GM18498 (cell line): ENCODE results near the gene NRIP1.

Experiments used
- ATAC-seq: cut with Tn5 transposase; IDR thresholded peaks from one replicate; pipeline ENCODE4 v1.9.1; 2021; ENCODE audit warnings: mild to moderate bottlenecking, moderate library complexity; ENCODE audit not compliant: unreplicated experiment

NRIP1 gene

DNA sequence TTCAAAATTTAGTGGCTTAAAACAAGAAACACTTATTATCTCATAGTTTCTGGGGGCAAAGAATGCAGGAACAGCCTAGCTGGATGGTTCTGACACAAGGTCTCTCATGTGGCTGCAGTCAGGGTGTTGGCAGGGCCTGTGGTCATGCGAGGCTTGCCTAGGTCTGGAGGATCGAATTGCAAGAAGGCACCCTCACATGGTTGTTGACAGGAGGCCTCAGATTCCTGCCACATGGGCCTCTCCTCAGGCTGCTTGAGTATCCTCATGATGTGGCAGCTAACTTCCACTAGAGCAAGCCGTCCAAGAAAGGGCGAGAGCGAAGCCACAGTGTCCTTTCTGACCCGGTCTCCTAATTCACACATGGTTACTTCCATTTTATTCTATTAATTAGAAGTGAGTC, 6.2 kb upstream of the NRIP1 start:
- ATAC-seq = no peak

DNA sequence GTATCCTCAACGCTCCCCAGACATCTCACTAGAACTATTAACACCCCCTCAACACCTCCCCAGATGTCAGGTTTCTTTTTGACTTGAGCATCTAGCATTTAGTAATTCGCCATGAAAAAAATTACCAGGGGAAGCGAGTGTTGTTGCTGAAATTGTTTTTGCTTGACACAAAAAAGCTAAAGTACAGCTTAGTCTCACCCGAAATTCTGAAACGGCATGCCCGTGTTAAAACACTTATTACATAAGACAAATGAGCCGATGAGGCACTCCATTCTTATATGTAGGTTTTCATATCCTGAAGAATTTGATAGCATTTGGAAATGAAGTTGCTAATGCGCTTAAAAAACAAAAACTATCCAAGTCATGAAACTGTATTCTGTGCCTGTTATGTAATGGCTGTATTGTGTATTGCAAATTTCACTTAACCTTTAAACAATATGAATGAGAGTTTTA, 1.3 kb upstream of the NRIP1 start:
- no peak for ATAC-seq

DNA sequence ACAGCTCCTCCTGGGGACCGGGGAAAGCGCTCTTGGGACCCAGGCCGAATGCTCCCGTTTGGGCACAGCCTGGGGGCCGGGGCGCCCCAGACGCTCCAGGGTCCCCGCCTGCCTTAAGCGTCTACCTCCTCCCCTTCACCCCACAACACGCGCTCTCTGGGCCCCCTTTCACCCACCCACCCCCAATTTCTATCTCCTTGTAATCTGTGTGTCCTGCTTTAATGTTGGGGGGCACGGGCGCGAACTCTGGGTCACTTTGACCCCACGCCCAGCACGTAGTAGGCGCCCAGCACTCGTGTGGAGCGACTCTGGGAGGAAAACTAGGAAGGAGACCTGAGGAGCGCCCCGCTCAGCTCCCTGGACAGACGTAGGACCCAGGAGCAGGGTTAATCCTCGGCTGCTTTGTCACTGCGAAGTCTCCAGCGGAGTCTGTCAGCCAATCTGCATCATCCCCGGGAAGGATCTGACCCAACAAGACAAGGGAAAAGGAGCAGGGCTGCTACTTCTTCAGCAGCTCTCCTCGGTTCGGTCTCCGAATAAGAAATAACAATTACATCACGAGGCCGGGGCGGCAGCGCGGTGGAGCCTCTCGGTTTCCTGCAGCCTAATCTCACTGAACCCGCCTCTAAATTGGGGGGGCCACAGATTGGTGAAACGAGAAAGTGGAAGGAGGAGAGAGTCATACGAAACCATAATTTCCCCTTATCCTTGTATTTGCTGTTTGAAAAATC, 757 bp upstream of the NRIP1 start:
- peak; percentile 23 for ATAC-seq

DNA sequence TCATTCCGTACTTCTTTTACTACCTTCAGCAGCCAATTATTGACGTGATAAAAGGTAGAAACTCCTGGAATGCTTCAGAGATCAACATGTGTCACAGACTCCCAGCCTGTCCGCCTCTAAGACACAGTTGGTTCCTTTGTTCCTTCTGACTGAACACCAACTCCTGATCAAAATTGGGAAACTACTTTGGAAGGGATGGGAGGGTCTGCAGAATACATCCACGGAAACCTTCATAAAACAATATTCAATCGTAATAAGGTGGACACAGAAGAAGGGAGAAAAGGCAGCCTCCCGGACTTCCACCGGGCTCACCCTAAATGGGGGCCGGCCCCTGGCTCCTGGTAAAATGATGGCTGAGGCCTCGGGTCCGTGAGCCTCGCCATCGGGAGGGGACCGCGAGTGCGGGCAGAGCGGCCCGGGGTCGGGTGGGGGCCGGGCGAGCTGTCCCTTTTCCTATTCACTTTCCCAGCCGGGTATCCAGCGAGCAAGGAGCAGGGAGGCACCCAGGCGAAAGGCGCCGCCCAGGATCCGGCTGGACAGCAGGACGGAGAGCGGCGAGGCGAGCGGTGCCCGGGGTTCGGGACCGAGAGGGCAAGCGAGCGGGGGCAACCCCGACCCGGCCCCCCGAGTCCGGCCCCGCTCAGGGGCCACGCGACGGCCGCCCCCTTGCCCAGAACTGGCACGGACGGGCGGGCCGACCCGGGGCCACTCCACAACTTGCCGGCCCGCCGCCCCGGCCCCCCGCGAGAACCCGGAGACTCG, 805 bp downstream of the NRIP1 start:
- ATAC-seq = peak; percentile 3

DNA sequence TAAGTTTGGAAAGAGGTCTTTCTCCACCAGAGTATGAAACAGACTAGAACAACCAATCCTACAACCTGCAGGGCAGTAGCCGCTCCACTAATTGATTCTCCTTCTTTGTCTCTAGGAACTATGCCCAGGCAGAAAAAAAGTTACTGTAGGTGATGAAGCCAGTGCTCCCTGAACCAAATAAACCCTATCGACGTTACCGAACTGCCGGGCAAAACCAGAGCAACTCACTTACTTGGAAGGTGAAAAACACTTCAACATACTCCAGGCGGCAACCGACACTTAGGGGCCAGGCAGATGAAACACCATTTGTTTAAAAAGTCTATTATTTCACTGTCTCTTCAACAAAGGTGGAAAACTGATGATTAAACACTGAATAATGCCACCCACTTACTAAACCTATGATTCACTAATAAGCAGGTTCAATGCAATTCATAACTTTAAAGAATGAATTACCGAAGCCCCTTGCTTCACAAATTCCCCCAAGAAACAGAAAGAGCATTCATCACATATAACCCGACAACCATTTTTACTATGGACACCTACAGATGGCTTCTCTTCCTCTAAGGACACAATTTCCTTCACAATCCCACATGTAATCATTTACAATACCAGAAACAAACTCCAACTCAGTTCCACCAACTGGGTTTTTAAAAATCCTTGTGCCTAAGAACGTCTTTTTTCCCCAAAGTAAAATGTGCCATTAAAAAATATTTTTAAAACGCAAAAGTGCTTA, 1.6 kb downstream of the NRIP1 start:
- no peak for ATAC-seq

DNA sequence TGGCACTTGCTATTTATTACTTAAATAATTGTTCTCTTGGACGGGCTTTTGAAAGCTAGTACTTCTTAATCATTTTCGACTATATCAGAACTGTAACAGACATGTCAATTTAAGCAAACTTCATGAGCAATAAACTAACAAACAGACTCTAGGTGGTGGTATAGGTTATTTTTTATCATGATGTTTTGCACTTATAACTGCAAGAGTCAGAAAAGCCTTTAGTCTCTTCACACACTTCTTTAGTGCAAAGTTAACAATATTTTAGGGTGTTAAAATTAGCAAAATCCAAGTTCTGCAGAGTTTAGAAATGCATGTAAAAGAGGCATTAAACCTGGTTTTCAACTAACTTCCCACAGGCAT, 2.2 kb downstream of the NRIP1 start:
- ATAC-seq = no peak

DNA sequence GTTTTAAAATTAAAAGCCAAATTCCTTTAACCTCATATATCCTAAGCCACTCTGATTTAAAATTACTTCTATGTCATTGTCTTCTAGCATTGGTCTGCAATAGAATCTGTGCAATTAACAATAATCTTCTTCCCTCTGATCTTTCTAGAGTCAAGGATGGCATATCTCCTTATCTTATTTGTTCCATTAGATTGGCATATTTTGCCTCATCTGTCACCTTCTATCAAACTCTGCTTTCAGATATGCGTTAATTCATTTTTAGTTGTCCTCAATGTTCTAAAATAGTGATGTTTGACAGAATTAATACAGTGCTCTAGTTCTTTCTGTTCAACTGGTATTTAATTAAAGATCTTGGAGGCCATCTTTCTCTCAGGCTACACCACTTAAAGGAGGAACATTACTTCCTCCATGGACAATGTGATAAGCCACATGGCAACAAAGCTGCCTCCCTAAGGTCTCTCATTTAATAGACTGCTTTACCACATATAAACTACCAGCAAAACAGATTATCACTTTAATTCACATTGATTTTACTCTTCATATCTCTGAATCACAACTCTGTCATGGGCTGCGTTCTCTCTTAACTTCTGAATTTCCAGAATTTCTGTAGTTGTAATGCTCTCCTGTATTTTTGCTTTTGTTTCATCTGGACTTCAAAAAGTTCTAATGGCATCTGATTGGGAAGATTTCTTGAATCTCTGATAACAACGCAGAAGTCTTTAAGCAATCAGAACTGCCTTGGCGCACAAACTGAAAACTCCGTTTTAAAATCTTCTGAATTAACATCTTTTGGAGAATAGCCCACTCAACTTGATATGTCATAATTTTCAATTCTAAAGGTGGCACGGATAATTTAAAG, 2.8 kb downstream of the NRIP1 start:
- no peak for ATAC-seq

DNA sequence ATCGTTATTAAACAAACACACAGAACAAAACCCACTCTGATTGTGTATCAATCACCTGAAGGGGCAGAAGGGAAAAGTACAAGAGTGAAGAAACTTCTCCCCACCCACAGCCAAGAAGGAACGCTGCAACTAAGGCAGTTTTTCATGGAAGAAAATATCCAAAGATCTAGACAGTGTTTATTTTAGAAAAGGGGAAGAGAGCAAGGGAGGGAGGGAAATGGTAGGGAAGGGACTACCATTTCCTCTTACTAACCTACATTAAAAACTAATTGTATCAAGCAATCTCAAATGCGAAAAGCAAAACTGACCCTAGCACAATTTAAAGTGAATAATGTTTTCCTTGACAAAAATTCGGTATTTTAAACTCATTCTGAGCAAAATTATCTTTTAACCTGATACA, 3.5 kb downstream of the NRIP1 start:
- ATAC-seq = no peak

DNA sequence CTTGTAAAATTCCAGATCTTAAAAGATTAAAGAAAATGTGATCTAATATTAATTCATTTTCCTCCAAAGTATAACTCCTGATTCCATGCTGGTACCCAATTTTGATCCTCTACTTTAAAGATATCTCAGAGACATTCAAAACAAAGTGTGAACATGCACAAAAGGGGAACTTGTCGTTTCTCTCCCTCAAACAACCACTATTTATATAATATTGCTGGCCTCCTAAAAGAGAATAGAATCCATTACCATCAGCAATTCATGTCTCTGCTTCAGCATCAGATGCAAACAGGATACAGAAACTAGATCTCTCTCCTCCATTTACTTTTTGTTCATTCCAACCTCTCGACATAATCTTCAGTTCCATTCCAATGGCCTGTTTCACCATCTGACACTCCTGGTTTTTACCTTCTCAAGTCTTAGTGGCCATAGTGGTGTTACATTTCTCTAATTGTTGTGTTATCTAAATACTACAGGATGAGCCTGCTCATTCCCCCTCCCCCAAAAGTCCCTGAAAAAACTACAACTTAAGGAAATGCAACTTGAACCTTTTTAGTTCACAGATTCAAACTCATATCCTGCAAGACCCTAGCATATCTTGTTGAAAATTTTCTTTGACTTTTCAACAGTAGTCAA, 4.1 kb downstream of the NRIP1 start:
- no peak for ATAC-seq

DNA sequence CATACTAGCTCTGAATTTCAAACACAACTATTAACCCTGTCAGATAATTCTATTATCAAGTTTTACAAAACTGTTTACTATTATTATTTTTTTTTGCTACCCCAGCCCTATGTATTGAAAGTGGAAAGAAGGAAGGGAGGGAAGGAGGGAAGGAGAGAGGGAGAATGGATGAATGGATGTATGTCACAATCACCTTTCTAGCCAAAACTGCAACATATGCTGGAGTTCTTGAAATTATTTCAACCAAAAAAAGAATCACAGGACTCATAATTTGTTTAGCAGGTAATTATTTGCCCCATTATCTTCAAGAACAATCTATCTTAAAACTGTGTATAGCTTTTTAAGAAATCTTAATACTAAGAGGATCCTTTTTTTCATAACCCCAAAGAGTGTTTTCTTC, 5.4 kb downstream of the NRIP1 start:
- ATAC-seq = no peak

DNA sequence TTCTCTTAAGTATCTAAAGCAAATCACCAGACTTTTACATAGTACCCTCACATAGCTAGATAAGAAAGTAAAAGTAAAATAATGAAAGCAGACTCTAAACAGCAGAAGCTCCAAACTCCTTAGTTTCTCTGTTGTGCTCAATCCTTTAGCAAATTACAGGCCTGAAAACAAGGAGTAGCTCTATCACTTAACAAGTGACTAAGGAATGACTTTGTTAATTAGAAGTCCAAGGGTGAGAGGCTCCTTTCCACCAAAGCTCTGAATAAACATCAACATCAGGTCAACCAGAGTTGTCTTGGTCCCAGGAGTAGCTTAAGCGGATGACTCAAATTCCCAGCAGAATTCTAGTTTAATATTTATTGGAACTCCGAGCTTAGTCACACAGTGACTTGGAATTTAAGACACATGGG, 5.9 kb downstream of the NRIP1 start:
- ATAC-seq = peak; percentile 43

DNA sequence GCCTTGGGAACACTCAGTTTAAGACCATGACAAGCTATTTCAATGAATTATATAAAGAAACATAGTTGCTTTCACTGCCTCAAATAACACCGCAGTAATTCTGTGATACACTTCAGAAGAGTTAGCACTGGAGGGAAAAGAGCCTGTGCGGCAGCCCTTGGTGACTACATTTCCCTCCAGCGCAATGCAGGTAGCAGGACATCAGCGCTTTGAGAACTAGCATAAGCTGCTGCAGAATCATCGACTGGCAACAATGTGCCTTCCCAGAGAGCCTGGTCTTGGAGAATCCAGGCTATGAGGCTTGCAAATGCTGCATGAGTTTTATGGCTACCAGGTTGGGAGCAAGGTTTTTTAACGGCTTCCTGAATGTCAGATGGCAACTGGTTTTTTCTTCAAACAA, 7.5 kb downstream of the NRIP1 start:
- no peak for ATAC-seq

DNA sequence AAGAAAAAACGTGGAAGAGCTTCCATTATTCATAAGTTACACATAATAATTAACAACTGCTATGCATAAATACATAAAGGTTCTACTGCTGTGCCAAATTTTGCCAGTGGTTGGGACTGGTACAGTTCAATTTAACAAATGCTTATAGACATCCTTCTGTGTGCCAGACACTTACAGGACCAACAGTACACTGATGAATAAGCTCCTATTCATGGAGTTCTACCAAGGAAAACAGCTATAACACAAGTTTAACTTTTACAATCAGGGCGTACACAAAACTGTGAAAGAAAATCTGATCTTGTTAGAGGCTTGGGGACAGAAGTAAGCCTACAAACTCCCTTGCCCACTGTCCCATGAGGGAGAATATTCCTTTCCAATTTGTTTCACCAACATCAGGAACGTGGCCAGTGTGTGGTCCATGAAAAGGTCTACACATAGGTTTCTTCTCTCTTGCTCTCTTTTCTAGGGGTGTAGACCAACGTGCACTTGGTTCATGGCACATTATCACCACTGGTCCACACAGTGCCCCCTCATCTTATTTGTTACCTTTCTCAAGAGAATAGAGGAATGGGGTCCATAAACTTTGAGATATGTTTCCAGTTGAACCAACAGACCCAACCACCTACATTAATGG, 10.1 kb downstream of the NRIP1 start:
- ATAC-seq = no peak

DNA sequence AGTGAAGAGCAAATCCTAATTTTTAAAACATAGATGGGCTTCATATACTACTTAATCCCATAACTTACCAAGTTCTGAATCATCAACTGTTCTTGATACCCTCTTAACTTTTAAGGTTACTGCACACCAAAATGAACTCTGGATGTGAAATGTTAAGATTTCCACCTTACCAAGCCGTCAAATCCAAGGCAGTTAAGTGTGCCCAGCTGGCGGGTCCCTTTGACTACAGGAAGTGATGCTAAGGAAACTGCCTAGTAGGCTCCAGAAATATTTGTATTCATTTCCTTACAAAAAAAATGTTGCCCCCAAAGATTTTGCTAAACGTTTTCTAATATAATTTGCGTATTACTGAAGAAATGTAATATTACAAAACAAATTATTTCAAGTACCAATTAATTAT, 10.7 kb downstream of the NRIP1 start:
- ATAC-seq = no peak

DNA sequence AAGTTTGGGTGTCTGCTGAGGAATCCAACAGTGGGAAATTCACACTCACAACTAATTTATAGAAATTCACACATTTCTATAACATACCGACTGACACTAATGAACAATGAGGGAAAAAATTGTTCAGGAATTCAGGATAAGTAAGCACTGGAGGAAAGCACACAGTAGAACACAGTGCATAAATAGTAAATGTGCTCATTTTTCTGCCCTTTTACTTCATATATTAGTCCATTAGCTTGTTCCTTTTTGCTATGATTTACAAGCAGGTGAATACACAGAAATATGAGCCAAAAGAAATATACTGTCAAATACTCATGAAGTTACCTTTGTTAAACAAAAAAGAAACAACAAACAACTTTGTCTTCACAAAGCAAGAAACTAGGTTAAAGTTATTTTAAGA, 11.3 kb downstream of the NRIP1 start:
- ATAC-seq = no peak

DNA sequence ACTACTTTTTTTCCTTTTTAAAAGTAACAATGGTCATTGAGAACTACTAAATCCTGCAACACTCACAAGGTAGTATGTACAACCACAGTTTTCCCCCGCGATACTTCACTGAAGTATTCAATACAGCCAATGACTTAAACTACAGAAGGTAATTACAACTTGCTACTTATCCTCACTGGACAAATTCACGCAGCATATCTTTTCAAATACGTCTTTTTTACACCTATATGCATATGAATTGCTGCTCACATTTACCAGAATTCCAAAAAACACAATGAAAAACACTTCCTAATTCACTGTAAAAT, 12.4 kb downstream of the NRIP1 start:
- ATAC-seq = peak; percentile 36

DNA sequence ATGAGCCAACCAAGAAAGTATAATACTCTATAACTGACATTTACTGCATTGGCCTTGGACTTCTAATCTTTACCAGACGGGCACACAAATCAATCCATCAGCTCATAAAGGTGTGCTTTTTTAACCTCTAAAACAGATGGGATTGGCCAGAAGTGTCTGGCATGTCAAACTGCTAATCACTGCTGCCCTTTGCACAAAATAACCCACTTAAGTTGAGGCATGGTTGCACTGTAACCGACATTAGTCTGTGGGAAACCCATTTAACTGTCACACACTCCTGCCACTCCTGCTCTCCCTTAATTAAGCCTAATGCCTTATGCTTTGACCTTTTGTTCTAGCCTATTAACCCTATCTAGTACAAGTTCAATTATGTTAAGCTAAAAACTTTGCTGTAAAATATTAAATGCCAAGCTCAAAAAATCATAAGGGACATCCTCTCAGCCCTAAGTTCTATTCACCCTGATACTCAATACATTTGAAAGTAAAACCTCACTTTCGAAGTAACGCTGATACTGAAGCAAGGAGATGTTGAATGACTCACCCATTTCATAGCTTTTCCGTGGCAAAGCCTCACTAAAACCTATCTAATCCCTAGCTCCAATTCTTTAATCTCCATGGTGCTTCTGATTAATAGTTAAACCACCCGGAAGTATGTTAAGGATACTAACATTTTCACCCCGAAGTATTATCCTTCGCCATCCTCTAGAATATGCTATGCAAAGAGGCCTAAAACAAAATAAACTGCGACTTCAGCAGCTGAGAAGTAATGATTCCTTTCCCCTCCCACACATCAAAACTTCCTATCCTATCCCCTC, 12.9 kb downstream of the NRIP1 start:
- ATAC-seq = peak; percentile 91

DNA sequence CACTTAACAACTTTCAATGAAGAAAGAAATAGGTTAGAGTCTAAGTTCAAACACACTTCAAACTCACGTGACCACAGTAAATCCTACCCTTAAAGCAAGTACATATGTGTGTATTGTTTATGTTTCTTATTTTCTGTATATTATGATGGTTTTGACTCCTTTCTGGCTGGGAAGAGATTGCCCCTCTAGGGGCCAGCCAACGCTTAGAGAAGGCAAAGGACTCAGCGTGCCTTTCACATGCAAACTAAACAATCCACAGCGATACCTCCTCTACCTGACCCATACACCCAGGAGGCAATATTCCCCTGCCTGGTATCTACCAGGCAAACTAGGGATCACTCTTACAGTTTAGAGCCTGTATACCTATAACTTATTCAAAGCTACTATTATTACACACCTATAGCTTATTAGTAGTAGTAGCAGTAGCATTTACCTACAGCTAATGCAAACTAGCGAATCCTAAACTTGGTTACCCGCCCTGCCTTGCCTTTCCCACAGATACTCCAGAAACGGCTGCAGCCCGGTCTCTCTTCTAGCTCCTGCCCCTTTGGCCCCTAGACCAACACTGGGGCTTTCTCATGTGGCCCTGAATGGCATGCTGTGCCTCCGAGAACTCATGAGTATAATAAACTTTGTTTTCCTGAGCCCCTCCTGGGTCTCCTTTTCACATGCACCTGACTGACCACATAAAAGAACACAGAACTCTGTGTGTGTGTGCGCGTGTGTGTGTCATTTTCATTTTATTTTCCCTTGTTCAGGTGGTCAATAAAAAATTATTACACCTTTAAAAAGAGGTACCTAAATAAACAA, 14.0 kb downstream of the NRIP1 start:
- no peak for ATAC-seq

DNA sequence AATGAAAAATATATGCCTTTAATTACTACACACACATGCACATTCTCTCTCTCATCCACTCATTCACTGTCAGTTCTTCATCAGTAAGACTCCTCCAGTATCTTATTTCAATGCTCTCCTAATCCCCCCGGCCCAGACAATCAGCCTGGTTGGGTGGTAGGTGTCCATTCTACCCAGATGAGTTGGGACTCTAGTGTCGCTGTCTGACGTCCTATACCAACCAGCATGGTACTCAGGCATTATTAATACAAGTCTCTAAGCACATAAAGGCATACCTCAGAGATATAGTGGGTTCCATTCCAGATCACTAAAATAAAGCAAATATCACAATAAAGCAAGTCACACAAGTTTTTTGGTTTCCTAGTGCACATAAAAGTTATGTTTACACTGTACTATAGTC, 19.8 kb downstream of the NRIP1 start:
- no peak for ATAC-seq
